K562 (cell line): ENCODE data around the gene ADAM19. TPM values are rescaled to one million over a fixed set of nuclear protein-coding genes. Genes with fewer than 3 reads are reported as not detected.

Experiments
- ATF1 ChIP-seq, 2 experiments: fragments of 450-650 bp in 1 of 2; IDR thresholded peaks; 2 replicates each; pipeline ENCODE4 v1.6.1; 2016; ENCODE audit warnings: missing compliant biosample characterization in 1 of 2, missing genetic modification characterization in 1 of 2
- BACH1 ChIP-seq: fragments of 200-800 bp; sonication (Bioruptor generic); IDR thresholded peaks from 2 replicates; pipeline ENCODE4 v1.6.1; 2016; ENCODE audit warnings: missing genetic modification characterization, missing compliant biosample characterization
- CBFA2T2 ChIP-seq: fragments of 450-650 bp; conservative IDR thresholded peaks from 2 replicates; pipeline ENCODE4 v1.6.1; 2017; ENCODE audit warnings: mild to moderate bottlenecking
- CEBPG ChIP-seq, 3 experiments: fragments of 200-800 bp in 1 of 3; sonication (Bioruptor generic) in 1 of 3; sonication (generic) in 1 of 3; formaldehyde crosslinking in 1 of 3; IDR thresholded peaks in 2 of 3; conservative IDR thresholded peaks in 1 of 3; 2 replicates each; pipeline versions ENCODE4 v1.6.1 to v1.8.0; 2016 to 2022; ENCODE audit warnings: missing compliant biosample characterization in 2 of 3, missing genetic modification characterization in 2 of 3, mild to moderate bottlenecking in 1 of 3, missing genetic modification reagents in 1 of 3
- DIDO1 ChIP-seq: fragments of 450-650 bp; IDR thresholded peaks from 2 replicates; pipeline ENCODE4 v1.6.1; 2016; ENCODE audit warnings: low read depth, missing biosample characterization, missing genetic modification characterization
- ELF1 ChIP-seq: fragments of 200-800 bp; sonication (Bioruptor generic); IDR thresholded peaks from 2 replicates; pipeline ENCODE4 v1.6.1; 2016; ENCODE audit warnings: missing genetic modification characterization, missing compliant biosample characterization
- HMBOX1 ChIP-seq: sonication (generic); IDR thresholded peaks from 2 replicates; pipeline ENCODE4 v1.6.1; 2016
- IRF9 ChIP-seq: fragments of 450-650 bp; IDR thresholded peaks from 2 replicates; pipeline ENCODE4 v1.6.1; 2016; ENCODE audit warnings: missing biosample characterization, missing genetic modification characterization
- MEIS2 ChIP-seq: fragments of 450-650 bp; IDR thresholded peaks from 2 replicates; pipeline ENCODE4 v1.6.1; 2014; ENCODE audit warnings: mild to moderate bottlenecking; ENCODE audit not compliant: partially characterized antibody
- MTA2 ChIP-seq: fragments of 450-650 bp; IDR thresholded peaks from 2 replicates; pipeline ENCODE4 v1.6.1; 2016; ENCODE audit warnings: low read depth
- NCOR1 ChIP-seq: fragments of 450-650 bp; IDR thresholded peaks from 2 replicates; pipeline ENCODE4 v1.6.1; 2016; ENCODE audit warnings: mild to moderate bottlenecking, moderate library complexity
- NR2C1 ChIP-seq, 2 experiments: fragments of 450-650 bp; IDR thresholded peaks; 2 replicates each; pipeline ENCODE4 v1.6.1; 2017; ENCODE audit warnings: mild to moderate bottlenecking in 2 of 2, antibody characterized with exemption in 1 of 2, inconsistent platforms in 1 of 2, missing compliant biosample characterization in 1 of 2, missing genetic modification characterization in 1 of 2
- NR2C2 ChIP-seq, 2 experiments: fragments of 200-800 bp in 1 of 2; sonication (Bioruptor generic) in 1 of 2; sonication (generic) in 1 of 2; formaldehyde crosslinking in 1 of 2; IDR thresholded peaks; 2 replicates each; pipeline versions ENCODE4 v1.6.1 to v1.8.0; 2016 to 2022; ENCODE audit warnings: mild to moderate bottlenecking in 1 of 2, missing compliant biosample characterization in 1 of 2, missing genetic modification characterization in 1 of 2, missing genetic modification reagents in 1 of 2
- PBX2 ChIP-seq, 2 experiments: IDR thresholded peaks in 1 of 2; conservative IDR thresholded peaks in 1 of 2; 2 replicates each; pipeline ENCODE4 v1.6.1; 2016; ENCODE audit warnings: low read depth in 2 of 2, mild to moderate bottlenecking in 1 of 2, missing compliant biosample characterization in 1 of 2, missing genetic modification characterization in 1 of 2, moderate library complexity in 1 of 2
- RCOR1 ChIP-seq, 2 experiments: IDR thresholded peaks; 2 replicates each; pipeline ENCODE4 v1.6.1; 2012; ENCODE audit warnings: low read depth in 2 of 2, low read length in 2 of 2, borderline replicate concordance in 1 of 2, improper control_type of control experiment in 1 of 2
- RFX5 ChIP-seq: IDR thresholded peaks from 2 replicates; pipeline ENCODE4 v1.6.1; 2011; ENCODE audit warnings: low read depth, mild to moderate bottlenecking, improper control_type of control experiment, low read length
- SMARCA4 ChIP-seq: fragments of 450-650 bp; IDR thresholded peaks from 2 replicates; pipeline ENCODE4 v1.6.1; 2016
- SOX6 ChIP-seq: fragments of 450-650 bp; IDR thresholded peaks from 2 replicates; pipeline ENCODE4 v1.6.1; 2014; ENCODE audit warnings: mild to moderate bottlenecking
- TAL1 ChIP-seq: fragments of 450-650 bp; IDR thresholded peaks from 2 replicates; pipeline ENCODE4 v1.6.1; 2016; ENCODE audit warnings: mild to moderate bottlenecking
- TCF3 ChIP-seq: sonication (generic); formaldehyde crosslinking; IDR thresholded peaks from 2 replicates; pipeline ENCODE4 v1.4.0; 2020; ENCODE audit warnings: mild to moderate bottlenecking, missing genetic modification reagents
- THRA ChIP-seq: fragments of 450-650 bp; IDR thresholded peaks from 2 replicates; pipeline ENCODE4 v1.6.1; 2017; ENCODE audit warnings: mild to moderate bottlenecking, moderate library complexity
- TRIM24 ChIP-seq, 2 experiments: fragments of 450-650 bp; IDR thresholded peaks; 2 replicates each; pipeline ENCODE4 v1.6.1; 2016
- polyA plus RNA-seq, 8 experiments: library from polyadenylated mRNA; depleted of rRNA in 4 of 8; stranded (reverse) in 5 of 8; unstranded in 3 of 8; fragments of >200 nt; fragmentation: Nextera tagmentation in 2 of 8; fragmentation: Illumina TruSeq in 1 of 8; extraction: Ambion mirVana in 2 of 8; extraction: Trizol in 1 of 8; gene quantifications; 2 replicates each; pipeline versions ENCODE4 v1.2.1 to v1.2.3, GENCODE V29; 2011 to 2014; ENCODE audit warnings: inconsistent platforms in 1 of 8, missing spikeins in 1 of 8
- total RNA-seq, 7 experiments: library from RNA; depleted of rRNA in 6 of 7; stranded (reverse); fragments of >200 nt in 6 of 7; fragmentation: Illumina TruSeq in 2 of 7; extraction: Trizol in 2 of 7; gene quantifications; 2 replicates each; pipeline versions ENCODE4 v1.2.1 to v1.2.3, GENCODE V29; 2011 to 2021; ENCODE audit warnings: low replicate concordance in 1 of 7

Gene ADAM19
- total and polyA plus RNA-seq, 9 of the 15 experiments (the other 6 are each of a cell fraction or from before 2014, with no cell fraction given): 0.11 to 1.1 (median 0.43) TPM

- TF ChIP-seq NR2C1 (IDR thresholded peaks at IDR 0.05) (no peak), NR2C1 (tag; IDR thresholded peaks at IDR 0.05) (peak; percentile 75), SMARCA4 (peak; percentile 21; the same call in 1 of the 2 replicates), ELF1 (peak; percentile 70), IRF9 (peak; percentile 88), CEBPG (CRISPR knock-in tag; IDR thresholded peaks at IDR 0.05) (peak; percentile 81), CEBPG (tag; conservative IDR thresholded peaks at IDR 0.05 in 1 of 2, IDR thresholded peaks at IDR 0.05 in 1 of 2) (peak; percentile 98 to 99), NR2C2 (CRISPR knock-in tag; IDR thresholded peaks at IDR 0.05) (no peak), NR2C2 (tag; IDR thresholded peaks at IDR 0.05) (peak; percentile 90), MTA2 (no peak), TCF3 (peak; percentile 73), TAL1 (peak; percentile 36; the same call in 1 of the 2 replicates), THRA (no peak), SOX6 (peak; percentile 32; the same call in 1 of the 2 replicates), HMBOX1 (peak; percentile 53), RFX5 (no peak), MEIS2 (peak; percentile 41), CBFA2T2 (peak; percentile 49), NCOR1 (peak; percentile 59), BACH1 (tag) (peak; percentile 42; the same call in 1 of the 2 replicates), DIDO1 (tag) (no peak), ATF1 (CRISPR knock-in tag; IDR thresholded peaks at IDR 0.05) (no peak), ATF1 (tag; IDR thresholded peaks at IDR 0.05) (0 out of 2 replicates have a peak, but pooled peaks have one; percentile 16), TRIM24 (IDR thresholded peaks at IDR 0.05) (peak; percentile 22 to 76; a peak in 3 of 4 replicates), RCOR1 (IDR thresholded peaks at IDR 0.05; ENCODE audit: borderline replicate concordance in 1 of 2, low read depth in 2 of 2, low read length in 2 of 2) (peak in 1 of 2 experiments; percentile 86; a peak in 1 of 4 replicates), PBX2 (CRISPR knock-in tag; IDR thresholded peaks at IDR 0.05; ENCODE audit: low read depth) (no peak), PBX2 (tag; conservative IDR thresholded peaks at IDR 0.05; ENCODE audit: low read depth) (peak; percentile 41)
Measured at GRCh38 chr5:157555037-157555640, 20.4 kb downstream of the ADAM19 start (continued).
